Measurements from ENCODE around the gene FABP3. TPM values are rescaled to one million over a fixed set of nuclear protein-coding genes. Genes with fewer than 3 reads are reported as not detected.

The FABP3 gene
- total and polyA plus RNA-seq, 2 of the 4 experiments (the other 2 are of a cell fraction), result 4.8 to 8.6 TPM

DNA sequence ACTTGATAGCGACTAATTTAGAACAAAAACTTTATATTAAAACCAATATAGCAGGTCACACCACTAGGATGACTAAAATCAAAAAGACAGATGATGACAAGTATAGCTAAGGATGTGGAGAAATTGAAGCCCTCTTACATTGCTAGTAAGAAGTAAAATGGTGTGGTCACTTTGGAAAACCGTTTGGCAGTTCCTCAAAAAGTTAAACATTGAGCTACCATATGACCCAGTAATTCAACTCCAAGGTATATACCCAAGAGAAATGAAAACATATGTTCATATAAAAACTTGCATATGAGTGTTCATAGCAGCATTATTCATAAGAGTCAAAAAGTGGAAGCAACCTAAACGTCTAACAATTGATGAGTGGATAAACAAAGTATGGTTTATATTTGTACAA lies 27.1 kb upstream of the FABP3 start:
- no peak; the same call in 1 of the 2 replicates for ATAC-seq (ENCODE audit: low read depth)
- no TSS peak for BruUV-seq (replicated peaks)
- Histone ChIP-seq H2BK20ac (ENCODE audit: low read depth, low read length) (peak overlapping the region; percentile 32; the same call in 1 of the 2 replicates), H3K9ac (ENCODE audit: low read depth, low read length) (no peak overlapping the region), H2BK120ac (ENCODE audit: low read depth, low read length) (peak overlapping the region; percentile 58), H2AFZ (replicated peaks; ENCODE audit: low read length, poor library complexity) (no peak overlapping the region), H4K20me1 (ENCODE audit: insufficient read depth, low read length) (no peaks in the 10 kb centered on the region), H3K79me1 (ENCODE audit: low read depth in 1 of 2, low read length in 2 of 2) (peaks cover 0 to 2% of the 10 kb centered on the region in 2 experiments; a peak in 1 of 4 replicates), H3K4ac (ENCODE audit: low read depth, low read length) (no peak overlapping the region), H3K56ac (ENCODE audit: extremely low read depth, insufficient read depth, low read length) (no peak overlapping the region), H3K14ac (replicated peaks; ENCODE audit: low read depth, low read length) (no peak overlapping the region), H3K18ac (ENCODE audit: low read depth, low read length) (peak overlapping the region; percentile 70; the same call in 1 of the 2 replicates), H3K23ac (ENCODE audit: low read depth, low read length) (no peak overlapping the region), H3K36me3 (ENCODE audit: control insufficient read depth, insufficient read depth, low read length) (no peaks in the 10 kb centered on the region), H3K9me1 (ENCODE audit: insufficient read depth, low read length) (peaks cover 10% of the 10 kb centered on the region), H3K27me3 (ENCODE audit: control insufficient read depth, insufficient read depth, low read length) (no peaks in the 10 kb centered on the region), H2BK15ac (ENCODE audit: low read depth, low read length) (0 out of 3 replicates have a peak overlapping the region, but pooled peaks have one; percentile 50), H3K4me3 (ENCODE audit: insufficient read depth, low read depth, low read length) (no peak overlapping the region), H3K27ac (ENCODE audit: insufficient read depth, low read length) (no peak overlapping the region), H3K9me3 (ENCODE audit: control insufficient read depth, insufficient read depth, low read length) (no peaks in the 10 kb centered on the region), H4K91ac (ENCODE audit: insufficient read depth, low read depth, low read length) (peak overlapping the region; percentile 46; the same call in 1 of the 2 replicates), H4K8ac (ENCODE audit: low read depth in 2 of 2, low read length in 2 of 2) (peak overlapping the region in 1 of 2 experiments; percentile 56; a peak in 1 of 4 replicates), H2AK9ac (replicated peaks; ENCODE audit: low read depth, low read length, poor library complexity) (no peak overlapping the region), H3K4me2 (ENCODE audit: low read depth, low read length) (peak overlapping the region; percentile 39; the same call in 1 of the 2 replicates), H4K5ac (ENCODE audit: low read depth, low read length) (no peak overlapping the region), H2AK5ac (ENCODE audit: low read depth, low read length) (no peak overlapping the region), H3K4me1 (ENCODE audit: control insufficient read depth, insufficient read depth, low read length) (peaks cover 12% of the 10 kb centered on the region), H2BK5ac (ENCODE audit: low read depth, low read length, poor library complexity, severe bottlenecking) (peak overlapping the region; percentile 69)
- in situ Hi-C loops (cut with MboI; ENCODE audit: low sequenced_read_pairs) (no loop called here), dilution Hi-C loops (cut with HindIII; ENCODE audit: low sequenced_read_pairs, unreplicated experiment) (no loop called here), intact Hi-C loops (cut with micrococcal nuclease) (no loop called here)
- DNase-seq, result no peak
- WGBS, 2 experiments (ENCODE audit: extremely low coverage in 2 of 2, insufficient read length in 1 of 2), result no CpG with 5 or more reads among the region's 3 CpGs
- TF ChIP-seq FOS (IDR thresholded peaks at IDR 0.05; ENCODE audit: low read depth, low read length) (no peak), BHLHE40 (IDR thresholded peaks at IDR 0.05; ENCODE audit: low read depth, low read length) (no peak), NFE2L2 (IDR thresholded peaks at IDR 0.05; ENCODE audit: low read depth, low read length) (no peak), MAFK (IDR thresholded peaks at IDR 0.05; ENCODE audit: low read depth, low read length) (no peak), RCOR1 (IDR thresholded peaks at IDR 0.05; ENCODE audit: insufficient replicate concordance, low read length) (no peak)
- TF ChIP-seq, protein P1, sequence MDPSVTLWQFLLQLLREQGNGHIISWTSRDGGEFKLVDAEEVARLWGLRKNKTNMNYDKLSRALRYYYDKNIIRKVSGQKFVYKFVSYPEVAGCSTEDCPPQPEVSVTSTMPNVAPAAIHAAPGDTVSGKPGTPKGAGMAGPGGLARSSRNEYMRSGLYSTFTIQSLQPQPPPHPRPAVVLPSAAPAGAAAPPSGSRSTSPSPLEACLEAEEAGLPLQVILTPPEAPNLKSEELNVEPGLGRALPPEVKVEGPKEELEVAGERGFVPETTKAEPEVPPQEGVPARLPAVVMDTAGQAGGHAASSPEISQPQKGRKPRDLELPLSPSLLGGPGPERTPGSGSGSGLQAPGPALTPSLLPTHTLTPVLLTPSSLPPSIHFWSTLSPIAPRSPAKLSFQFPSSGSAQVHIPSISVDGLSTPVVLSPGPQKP (IDR thresholded peaks at IDR 0.05; ENCODE audit: borderline replicate concordance, low read depth, low read length), result no peak
- POLR2A ChIA-PET (ENCODE audit: unreplicated experiment), result no interaction called here
- CTCF ChIA-PET, result interaction anchor here (1.1 kb wide), 1 partner anchor 149 kb away, joined by 5 read pairs; no protein-coding TSS in a partner anchor

Data from IMR-90 (cell line).